Raji (cell line): ENCODE results near the gene MTX3.

Source experiments
- POLR2A ChIP-seq: IDR thresholded peaks from 2 replicates; pipeline ENCODE4 v1.6.1; 2011; ENCODE audit warnings: low read depth, low read length, control low read depth; ENCODE audit not compliant: insufficient read depth

The MTX3 gene

GRCh38 chr5:79990598-79991507, at the start of gene MTX3:
Gene MTX3 (minus strand): TSS chr5:79991262. CDS start chr5:79991238, 24 bp downstream.
- TF ChIP-seq POLR2A, result peak; percentile 61

GRCh38 chr5:80039650-80040049, 48.6 kb upstream of the MTX3 start:
- TF ChIP-seq POLR2A, result no peak

GRCh38 chr5:80037366-80037765, 46.3 kb upstream of the MTX3 start:
- no peak for TF ChIP-seq POLR2A

GRCh38 chr5:80036615-80037014, 45.6 kb upstream of the MTX3 start:
- TF ChIP-seq POLR2A, result no peak

GRCh38 chr5:80035839-80036238, 44.8 kb upstream of the MTX3 start:
- no peak for TF ChIP-seq POLR2A

GRCh38 chr5:80034962-80035821, 44.1 kb upstream of the MTX3 start, which contains the start of gene THBS4:
Gene THBS4 (plus strand): TSS chr5:80035348. CDS start chr5:80035538, 190 bp downstream.
- no peak for TF ChIP-seq POLR2A

- TF ChIP-seq POLR2A, result no peak
These were observed 43.5 kb upstream of the MTX3 start for GRCh38 chr5:80034559-80034958.

- no peak for TF ChIP-seq POLR2A
These were observed 42.5 kb upstream of the MTX3 start for GRCh38 chr5:80033513-80033912.

- no peak for TF ChIP-seq POLR2A
These were observed 40.0 kb upstream of the MTX3 start for GRCh38 chr5:80031109-80031508.

GRCh38 chr5:80026841-80027240, 35.8 kb upstream of the MTX3 start:
- TF ChIP-seq POLR2A, result no peak

- TF ChIP-seq POLR2A, result no peak
These were observed 34.0 kb upstream of the MTX3 start for GRCh38 chr5:80025069-80025468.

GRCh38 chr5:80010754-80011392, 19.8 kb upstream of the MTX3 start:
- no peak for TF ChIP-seq POLR2A

- no peak for TF ChIP-seq POLR2A
These were observed 18.1 kb upstream of the MTX3 start for GRCh38 chr5:80008995-80009765.

- TF ChIP-seq POLR2A, result no peak
These were observed 11.6 kb upstream of the MTX3 start for GRCh38 chr5:80002677-80003076.
